PC-3 (cell line): Measurements from ENCODE around the gene PIMREG. TPM values are rescaled to one million over a fixed set of nuclear protein-coding genes. Genes with fewer than 3 reads are reported as not detected.

ENCODE experiments used
- ATAC-seq: fragments of 200-7000 bp; cut with Tn5 transposase; 2 replicates; pipeline ENCODE4 v1.9.1; 2020; ENCODE audit warnings: mild to moderate bottlenecking, moderate library complexity
- BruUV-seq: library from RNA; stranded (reverse); fragments of 400-500 nt; replicated peaks from 2 replicates; lab custom pipeline; 2021; lab: Mats Ljungman, UMichigan
- CTCF ChIA-PET: fragments of 300-600 bp; sonication (Branson Sonifier 250); formaldehyde crosslinking; loops from one replicate; lab custom pipeline; 2022; ENCODE audit warnings: antibody characterized with exemption; lab: Charles Lee
- POLR2A ChIA-PET: fragments of 300-600 bp; sonication (Branson Sonifier 250); formaldehyde crosslinking; loops from one replicate; lab custom pipeline; 2022; ENCODE audit warnings: antibody characterized with exemption; ENCODE audit not compliant: unreplicated experiment; lab: Charles Lee
- DNase-seq: peaks from one replicate; pipeline ENCODE4 v3.0.0-alpha.2; 2015
- H2AFZ ChIP-seq: fragments of 300-600 bp; sonication (generic); 2 replicates; pipeline ENCODE4 v1.6.0; 2016; ENCODE audit warnings: antibody characterized with exemption, low read length
- H3F3A ChIP-seq: fragments of 300-600 bp; sonication (generic); one replicate; pipeline ENCODE4 v1.6.0; 2017; ENCODE audit warnings: antibody characterized with exemption, low read length, control low read depth, mild to moderate bottlenecking; ENCODE audit not compliant: unreplicated experiment
- H3K27ac ChIP-seq: fragments of 300-600 bp; sonication (generic); 2 replicates; pipeline ENCODE4 v1.5.1; 2016; ENCODE audit warnings: mild to moderate bottlenecking, low read length
- H3K27me3 ChIP-seq: fragments of 300-600 bp; sonication (generic); 2 replicates; pipeline ENCODE4 v1.6.1; 2016; ENCODE audit warnings: low read length, mixed read lengths
- H3K36me3 ChIP-seq: fragments of 300-600 bp; sonication (generic); 2 replicates; pipeline ENCODE4 v1.6.1; 2016; ENCODE audit warnings: low read depth, mixed run types, low read length, mixed read lengths
- H3K4me1 ChIP-seq: fragments of 300-600 bp; sonication (generic); 2 replicates; pipeline ENCODE4 v1.5.1; 2016; ENCODE audit warnings: low read length; ENCODE audit not compliant: insufficient read depth
- H3K4me2 ChIP-seq: fragments of 300-600 bp; sonication (generic); 2 replicates; pipeline ENCODE4 v1.6.0; 2016; ENCODE audit warnings: low read length
- H3K4me3 ChIP-seq: fragments of 300-600 bp; sonication (generic); 2 replicates; pipeline ENCODE4 v1.5.1; 2016; ENCODE audit warnings: mild to moderate bottlenecking, low read length, mixed read lengths
- H3K79me2 ChIP-seq: fragments of 300-600 bp; sonication (generic); 2 replicates; pipeline ENCODE4 v1.6.1; 2017; ENCODE audit warnings: low read length, mixed read lengths
- H3K9ac ChIP-seq: fragments of 300-600 bp; sonication (generic); 2 replicates; pipeline ENCODE4 v1.6.0; 2016; ENCODE audit warnings: mild to moderate bottlenecking, low read length
- H3K9me2 ChIP-seq: fragments of 300-600 bp; sonication (generic); replicated peaks from 2 replicates; pipeline ENCODE4 v1.6.1; 2016; ENCODE audit warnings: mixed run types, low read length, mixed read lengths
- H3K9me3 ChIP-seq: fragments of 300-600 bp; sonication (generic); 2 replicates; pipeline ENCODE4 v1.6.1; 2016; ENCODE audit warnings: low read length, mixed read lengths
- H4K20me1 ChIP-seq: fragments of 300-600 bp; sonication (generic); 2 replicates; pipeline ENCODE4 v1.6.1; 2016; ENCODE audit warnings: low read length, mixed read lengths
- EZH2 ChIP-seq: fragments of 300-600 bp; sonication (generic); IDR thresholded peaks from one replicate; pipeline ENCODE4 v1.6.1; 2017; ENCODE audit warnings: antibody characterized with exemption, mild to moderate bottlenecking, low read length; ENCODE audit not compliant: unreplicated experiment
- EZH2phosphoT487 ChIP-seq: fragments of 300-600 bp; sonication (generic); IDR thresholded peaks from 2 replicates; pipeline ENCODE4 v1.6.1; 2018; ENCODE audit warnings: mild to moderate bottlenecking, antibody characterized with exemption, low read length, borderline replicate concordance
- intact Hi-C: fragments of 100-400 bp; cut with micrococcal nuclease; formaldehyde crosslinking; loops from 2 replicates; pipeline ENCODE4 v1.9.0; 2023
- total RNA-seq: library from RNA; depleted of rRNA; stranded (reverse); fragments of >200 nt; gene quantifications from 2 replicates; pipeline ENCODE4 v1.2.3, GENCODE V29; 2014
- TF ChIP-seq, protein P1 (sequence below): fragments of 300-600 bp; sonication (generic); conservative IDR thresholded peaks from 2 replicates; pipeline ENCODE4 v1.5.1; 2017; ENCODE audit warnings: antibody characterized with exemption, low read depth, mild to moderate bottlenecking, low read length

Gene PIMREG
- total RNA-seq, 1 experiment from 2014 or later, result 67.6 TPM

GRCh38 chr17:6483507-6483906 lies 39.3 kb downstream of the PIMREG start:
- Histone ChIP-seq H3K4me3 (no peak overlapping the region), H3K27me3 (no peaks in the 10 kb centered on the region), H3K27ac (no peak overlapping the region), H3K36me3 (no peaks in the 10 kb centered on the region), H4K20me1 (no peaks in the 10 kb centered on the region), H2AFZ (no peak overlapping the region), H3K4me1 (no peaks in the 10 kb centered on the region), H3K9me2 (no peaks in the 10 kb centered on the region), H3F3A (no peaks in the 10 kb centered on the region), H3K79me2 (no peaks in the 10 kb centered on the region), H3K4me2 (no peak overlapping the region), H3K9ac (no peak overlapping the region), H3K9me3 (no peaks in the 10 kb centered on the region)
- intact Hi-C loops, result no loop called here
- DNase-seq (no peak), ATAC-seq (no peak)
- CTCF ChIA-PET, result no interaction called here
- BruUV-seq, result no TSS peak
- POLR2A ChIA-PET, result no interaction called here
- TF ChIP-seq EZH2phosphoT487 (no peak), EZH2 (no peak)
- TF ChIP-seq, protein P1, sequence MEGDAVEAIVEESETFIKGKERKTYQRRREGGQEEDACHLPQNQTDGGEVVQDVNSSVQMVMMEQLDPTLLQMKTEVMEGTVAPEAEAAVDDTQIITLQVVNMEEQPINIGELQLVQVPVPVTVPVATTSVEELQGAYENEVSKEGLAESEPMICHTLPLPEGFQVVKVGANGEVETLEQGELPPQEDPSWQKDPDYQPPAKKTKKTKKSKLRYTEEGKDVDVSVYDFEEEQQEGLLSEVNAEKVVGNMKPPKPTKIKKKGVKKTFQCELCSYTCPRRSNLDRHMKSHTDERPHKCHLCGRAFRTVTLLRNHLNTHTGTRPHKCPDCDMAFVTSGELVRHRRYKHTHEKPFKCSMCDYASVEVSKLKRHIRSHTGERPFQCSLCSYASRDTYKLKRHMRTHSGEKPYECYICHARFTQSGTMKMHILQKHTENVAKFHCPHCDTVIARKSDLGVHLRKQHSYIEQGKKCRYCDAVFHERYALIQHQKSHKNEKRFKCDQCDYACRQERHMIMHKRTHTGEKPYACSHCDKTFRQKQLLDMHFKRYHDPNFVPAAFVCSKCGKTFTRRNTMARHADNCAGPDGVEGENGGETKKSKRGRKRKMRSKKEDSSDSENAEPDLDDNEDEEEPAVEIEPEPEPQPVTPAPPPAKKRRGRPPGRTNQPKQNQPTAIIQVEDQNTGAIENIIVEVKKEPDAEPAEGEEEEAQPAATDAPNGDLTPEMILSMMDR, result no peak

- Histone ChIP-seq H3K79me2 (no peaks in the 10 kb centered on the region), H3K27ac (no peak overlapping the region), H3K9ac (no peak overlapping the region), H3K9me3 (no peaks in the 10 kb centered on the region), H3K9me2 (no peaks in the 10 kb centered on the region), H3F3A (no peaks in the 10 kb centered on the region), H4K20me1 (no peaks in the 10 kb centered on the region), H3K4me1 (no peaks in the 10 kb centered on the region), H3K27me3 (no peaks in the 10 kb centered on the region), H3K4me2 (no peak overlapping the region), H2AFZ (no peak overlapping the region), H3K36me3 (no peaks in the 10 kb centered on the region), H3K4me3 (no peak overlapping the region)
- no TSS peak for BruUV-seq
- TF ChIP-seq EZH2phosphoT487, result no peak
- TF ChIP-seq EZH2, result no peak
- TF ChIP-seq, protein P1, result no peak
- DNase-seq (no peak), ATAC-seq (no peak)
- intact Hi-C loops, result no loop called here
- ChIA-PET CTCF (no interaction called here), POLR2A (interaction anchor here (0.6 kb wide), 1 partner anchor 141 kb away, joined by 3 read pairs; no protein-coding TSS in a partner anchor)
These were observed 41.6 kb downstream of the PIMREG start for GRCh38 chr17:6485646-6486412.
